GM12801 (cell line): ENCODE data around the gene UCN3.

ENCODE experiments used
- TF ChIP-seq, protein P1 (sequence below): IDR thresholded peaks from one replicate; pipeline ENCODE4 v1.5.1; 2011; ENCODE audit warnings: control low read depth; ENCODE audit not compliant: insufficient read length; ENCODE audit errors: extremely low read depth

UCN3 gene

GRCh38 chr10:5349362-5349761 lies 15.4 kb upstream of the UCN3 start:
- TF ChIP-seq, protein P1, sequence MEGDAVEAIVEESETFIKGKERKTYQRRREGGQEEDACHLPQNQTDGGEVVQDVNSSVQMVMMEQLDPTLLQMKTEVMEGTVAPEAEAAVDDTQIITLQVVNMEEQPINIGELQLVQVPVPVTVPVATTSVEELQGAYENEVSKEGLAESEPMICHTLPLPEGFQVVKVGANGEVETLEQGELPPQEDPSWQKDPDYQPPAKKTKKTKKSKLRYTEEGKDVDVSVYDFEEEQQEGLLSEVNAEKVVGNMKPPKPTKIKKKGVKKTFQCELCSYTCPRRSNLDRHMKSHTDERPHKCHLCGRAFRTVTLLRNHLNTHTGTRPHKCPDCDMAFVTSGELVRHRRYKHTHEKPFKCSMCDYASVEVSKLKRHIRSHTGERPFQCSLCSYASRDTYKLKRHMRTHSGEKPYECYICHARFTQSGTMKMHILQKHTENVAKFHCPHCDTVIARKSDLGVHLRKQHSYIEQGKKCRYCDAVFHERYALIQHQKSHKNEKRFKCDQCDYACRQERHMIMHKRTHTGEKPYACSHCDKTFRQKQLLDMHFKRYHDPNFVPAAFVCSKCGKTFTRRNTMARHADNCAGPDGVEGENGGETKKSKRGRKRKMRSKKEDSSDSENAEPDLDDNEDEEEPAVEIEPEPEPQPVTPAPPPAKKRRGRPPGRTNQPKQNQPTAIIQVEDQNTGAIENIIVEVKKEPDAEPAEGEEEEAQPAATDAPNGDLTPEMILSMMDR, result no peak

- TF ChIP-seq, protein P1, result no peak
These were observed 10.7 kb upstream of the UCN3 start for GRCh38 chr10:5354068-5354467.

DNA sequence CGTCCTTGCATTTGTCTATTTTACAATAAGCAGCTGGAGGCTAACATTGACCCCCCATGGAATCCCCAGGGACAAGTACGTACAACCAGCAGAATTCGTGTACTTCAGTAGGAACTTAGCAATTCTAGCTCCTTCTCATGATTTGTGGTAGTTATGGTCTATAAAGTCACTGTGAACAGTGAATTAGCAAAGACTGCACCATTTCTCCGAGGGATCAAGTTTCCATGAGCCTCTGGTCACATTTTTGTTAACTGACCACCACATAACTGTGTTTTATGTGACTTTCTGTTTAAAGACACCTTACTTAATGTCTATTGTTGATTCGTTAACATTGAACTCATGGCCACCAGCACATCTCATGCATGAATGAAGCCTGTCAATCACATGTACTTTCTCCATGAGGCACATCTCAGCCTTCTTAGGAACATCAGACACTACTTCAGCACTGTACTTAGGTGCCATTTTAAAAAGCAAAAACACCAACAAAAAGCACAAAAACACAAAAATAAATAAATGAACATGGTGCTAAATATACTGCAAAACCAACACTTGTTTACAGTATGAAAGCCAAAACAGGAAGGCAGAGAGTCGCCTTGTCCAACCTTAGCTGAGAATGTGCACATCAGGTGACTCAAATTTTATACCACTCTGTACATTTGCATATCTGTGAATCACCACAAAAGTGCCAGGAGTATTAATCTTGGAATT lies 9.0 kb upstream of the UCN3 start:
- TF ChIP-seq, protein P1, result no peak

- TF ChIP-seq, protein P1, result no peak
These were observed 8.4 kb upstream of the UCN3 start for GRCh38 chr10:5356302-5356763.

- TF ChIP-seq, protein P1, result no peak
These were observed 4.3 kb upstream of the UCN3 start for GRCh38 chr10:5360318-5360915.

GRCh38 chr10:5361966-5362365 lies 2.8 kb upstream of the UCN3 start:
- TF ChIP-seq, protein P1, result no peak

GRCh38 chr10:5362873-5363272 lies 1.9 kb upstream of the UCN3 start:
- TF ChIP-seq, protein P1, result no peak
